MG63 (cell line): ENCODE measurements around the gene PLOD3. TPM values are rescaled to one million over a fixed set of nuclear protein-coding genes. Genes with fewer than 3 reads are reported as not detected.

ENCODE experiments used
- DNase-seq: peaks from one replicate; pipeline ENCODE4 v3.0.0-alpha.2; 2020
- H3K27me3 ChIP-seq: fragments of 250-450 bp; sonication (Bioruptor Pico); 2 replicates; pipeline ENCODE4 v1.5.1; 2020; ENCODE audit warnings: mild to moderate bottlenecking, moderate library complexity
- H3K36me3 ChIP-seq: fragments of 250-450 bp; sonication (Bioruptor Pico); 2 replicates; pipeline ENCODE4 v1.5.1; 2020; ENCODE audit warnings: mild to moderate bottlenecking, moderate library complexity
- H3K4me3 ChIP-seq: fragments of 250-450 bp; sonication (Bioruptor Pico); 2 replicates; pipeline ENCODE4 v1.5.1; 2020; ENCODE audit warnings: mild to moderate bottlenecking, moderate library complexity
- H3K9me3 ChIP-seq: fragments of 250-450 bp; sonication (Bioruptor Pico); 2 replicates; pipeline ENCODE4 v1.5.1; 2020; ENCODE audit warnings: mild to moderate bottlenecking, moderate library complexity
- total RNA-seq: library from RNA; depleted of rRNA; stranded (reverse); fragments of >200 nt; shearing (Covaris generic); gene quantifications from 2 replicates; pipeline ENCODE4 v1.2.3, GENCODE V29; 2014; ENCODE audit warnings: low replicate concordance

Gene PLOD3
- total RNA-seq, 1 experiment from 2014 or later, result 25.6 TPM

DNA sequence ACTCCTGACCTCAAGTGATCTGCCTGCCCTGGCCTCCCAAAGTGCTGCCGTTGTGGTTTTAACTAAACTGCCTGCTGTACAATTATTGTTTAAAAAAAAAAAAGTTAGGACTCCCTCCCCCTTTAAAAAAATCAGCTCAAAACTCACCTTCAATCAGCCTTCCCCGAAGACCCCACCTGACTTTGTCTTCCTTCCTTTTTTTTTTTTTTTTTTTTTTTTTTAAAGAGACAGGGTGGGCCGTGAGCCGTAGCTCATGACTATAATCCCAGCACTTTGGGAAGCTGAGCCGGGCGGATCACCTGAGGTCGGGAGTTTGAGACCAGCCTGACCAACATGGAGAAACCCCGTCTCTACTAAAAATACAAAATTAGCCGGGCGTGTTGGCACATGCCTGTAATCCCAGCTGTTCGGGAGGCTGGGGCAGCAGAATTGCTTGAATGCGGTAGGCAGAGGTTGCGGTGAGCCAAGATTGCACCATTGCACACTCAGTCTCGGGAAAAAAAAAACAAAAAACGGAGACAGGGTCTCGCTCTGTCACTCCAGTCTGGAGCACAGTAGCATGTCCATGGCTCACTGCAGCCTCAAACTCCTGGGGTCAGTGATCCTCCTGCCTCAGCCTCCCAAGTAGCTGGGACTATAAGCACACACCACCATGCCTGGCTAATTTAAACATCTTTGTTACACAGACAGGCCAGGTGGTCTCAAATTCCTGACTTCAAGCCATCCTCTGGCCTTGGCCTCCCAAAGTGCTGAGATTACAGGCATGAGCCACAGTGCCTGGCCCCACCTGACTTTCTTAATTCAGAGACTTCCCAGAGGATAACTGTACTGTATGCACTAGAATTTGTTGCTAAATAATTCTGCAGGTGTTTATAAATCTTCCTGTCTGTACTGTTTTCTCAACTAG lies 24.3 kb upstream of the PLOD3 start:
- DNase-seq, result no peak
- H3K9me3 ChIP-seq, result no peaks in the 10 kb centered on the region
- peaks cover 7% of the 10 kb centered on the region; the same call in 1 of the 2 replicates for H3K36me3 ChIP-seq
- no peaks in the 10 kb centered on the region for H3K27me3 ChIP-seq
- H3K4me3 ChIP-seq, result no peak overlapping the region

DNA sequence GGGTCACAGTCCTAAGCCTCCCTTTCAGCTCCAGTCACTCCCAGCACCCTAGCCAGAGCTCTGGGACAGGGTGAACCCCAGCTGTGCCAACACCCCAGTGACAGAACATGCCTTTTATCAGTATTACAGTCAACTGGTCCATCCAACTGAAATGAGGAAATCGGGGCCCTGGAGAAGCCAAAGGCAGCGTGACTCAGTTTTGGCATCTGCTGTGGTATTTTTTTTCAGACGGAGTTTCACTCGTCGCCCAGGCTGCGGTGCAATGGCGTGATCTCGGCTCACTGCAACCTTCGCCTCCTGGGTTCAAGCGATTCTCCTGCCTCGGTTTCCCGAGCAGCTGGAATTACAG lies 23.6 kb upstream of the PLOD3 start:
- H3K9me3 ChIP-seq, result no peaks in the 10 kb centered on the region

GRCh38 chr7:101240226-101241014 lies 23.0 kb upstream of the PLOD3 start:
- DNase-seq, result no peak
- Histone ChIP-seq H3K4me3 (no peak overlapping the region), H3K27me3 (no peaks in the 10 kb centered on the region), H3K36me3 (peaks cover 3% of the 10 kb centered on the region; the same call in 1 of the 2 replicates), H3K9me3 (no peaks in the 10 kb centered on the region)

More for the DNA sequence above, 23.6 kb upstream of the PLOD3 start:
- Histone ChIP-seq H3K4me3 (no peak overlapping the region), H3K27me3 (no peaks in the 10 kb centered on the region), H3K36me3 (peaks cover 7% of the 10 kb centered on the region; the same call in 1 of the 2 replicates)
- no peak for DNase-seq

DNA sequence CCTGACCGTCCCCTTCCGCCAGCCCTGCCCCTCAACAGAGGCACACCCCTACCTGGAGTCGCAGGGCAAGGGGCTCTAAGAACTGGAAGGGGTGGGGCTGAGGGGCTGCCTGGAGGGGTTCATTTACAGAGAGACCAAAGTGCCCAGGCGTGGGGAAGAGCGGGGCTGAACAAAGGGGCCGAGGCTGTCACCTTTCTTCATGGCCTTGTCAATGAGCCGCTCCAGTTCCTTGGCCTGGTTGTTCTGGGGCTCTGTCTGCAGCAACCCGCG lies 22.5 kb upstream of the PLOD3 start:
- no peak overlapping the region for H3K4me3 ChIP-seq
- no peak for DNase-seq
- H3K9me3 ChIP-seq, result no peaks in the 10 kb centered on the region
- H3K27me3 ChIP-seq, result no peaks in the 10 kb centered on the region
- H3K36me3 ChIP-seq, result peaks cover 3% of the 10 kb centered on the region; the same call in 1 of the 2 replicates

DNA sequence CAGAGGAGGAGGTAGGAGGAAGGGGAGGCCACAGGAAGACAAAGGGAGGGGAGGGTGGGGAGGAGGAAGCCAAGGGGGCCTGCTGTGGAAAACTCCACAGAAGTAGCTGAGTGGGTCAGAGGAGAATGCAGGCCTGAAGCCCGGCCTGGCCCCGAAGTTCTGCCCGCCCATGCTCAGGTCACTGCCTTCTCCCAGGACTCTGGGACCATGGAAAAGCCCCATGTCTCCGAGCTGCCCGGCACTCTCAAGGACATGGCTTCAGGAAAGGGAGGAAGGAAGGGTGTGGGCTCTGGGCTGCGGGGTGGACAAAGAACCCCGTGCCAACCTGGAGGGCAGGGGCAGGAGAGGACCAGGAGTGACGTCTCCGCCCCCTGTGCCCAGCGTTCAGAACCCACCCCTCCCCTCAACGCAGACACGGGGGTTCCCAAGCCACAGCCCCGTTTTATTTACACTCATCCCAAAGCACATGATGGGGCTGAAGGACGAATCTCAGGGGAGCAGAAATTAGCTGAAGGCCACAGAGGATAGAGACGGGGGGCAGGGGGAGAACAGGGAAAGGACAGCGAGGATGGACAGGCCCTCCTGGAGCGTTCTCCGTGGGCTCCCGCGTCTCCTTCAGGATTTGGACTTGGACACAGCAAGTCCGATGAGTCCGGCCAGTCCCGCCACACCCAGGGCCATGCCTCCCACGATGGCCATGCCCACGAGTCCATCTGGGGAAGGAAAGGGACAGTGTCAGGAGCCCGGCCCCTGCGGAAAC lies 22.0 kb upstream of the PLOD3 start:
- H3K4me3 ChIP-seq, result no peak overlapping the region
- no peaks in the 10 kb centered on the region for H3K9me3 ChIP-seq
- peaks cover 3% of the 10 kb centered on the region; the same call in 1 of the 2 replicates for H3K36me3 ChIP-seq
- no peaks in the 10 kb centered on the region for H3K27me3 ChIP-seq
- DNase-seq, result no peak

DNA sequence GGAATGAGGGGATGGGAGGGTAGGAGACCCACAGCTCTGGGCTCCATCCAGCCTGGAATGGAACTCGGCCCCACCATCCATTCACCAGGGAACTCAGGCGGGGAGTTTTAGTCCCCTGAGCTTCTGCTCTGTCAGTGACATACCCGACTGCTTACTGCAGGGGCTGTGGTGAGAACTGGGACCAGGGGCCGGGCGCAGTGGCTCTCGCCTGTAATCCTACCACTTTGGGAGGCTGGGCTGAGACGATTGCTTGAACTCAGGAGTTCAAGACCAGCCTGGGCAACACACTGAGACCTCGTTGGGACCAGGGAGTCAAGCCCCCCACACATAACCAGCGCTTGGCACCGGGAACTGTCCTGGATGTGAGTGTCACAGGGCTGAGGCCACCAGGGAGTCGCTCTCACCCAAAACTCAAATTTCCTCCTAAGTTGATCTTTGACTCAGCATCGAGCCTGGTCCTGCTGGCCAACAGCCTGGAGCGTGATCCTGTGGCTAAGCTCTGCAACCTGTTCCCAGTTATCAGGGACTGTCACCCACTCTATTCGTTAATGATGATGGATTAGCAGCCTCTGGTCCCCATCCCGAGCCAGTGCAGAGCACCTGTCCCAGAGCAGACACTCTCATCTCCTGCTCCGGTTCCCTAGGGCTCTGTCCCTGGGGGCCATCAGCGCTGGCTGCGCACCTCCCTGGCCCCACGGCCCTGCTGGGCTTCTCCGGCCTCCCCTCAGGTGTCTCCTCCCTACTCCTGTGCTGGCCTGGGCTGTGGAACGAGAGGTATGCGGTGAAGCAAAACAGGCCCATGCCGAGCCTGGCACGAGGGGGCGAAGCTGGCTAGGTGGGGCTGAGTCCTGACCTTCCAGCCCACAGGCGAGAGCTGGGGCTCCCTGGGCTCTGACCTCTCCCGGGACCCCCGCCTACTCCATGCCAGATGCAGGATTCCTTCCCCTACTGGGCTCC lies 21.1 kb upstream of the PLOD3 start:
- H3K4me3 ChIP-seq, result no peak overlapping the region
- no peak for DNase-seq
- no peaks in the 10 kb centered on the region for H3K27me3 ChIP-seq
- peaks cover 1% of the 10 kb centered on the region; the same call in 1 of the 2 replicates for H3K36me3 ChIP-seq
- no peaks in the 10 kb centered on the region for H3K9me3 ChIP-seq

DNA sequence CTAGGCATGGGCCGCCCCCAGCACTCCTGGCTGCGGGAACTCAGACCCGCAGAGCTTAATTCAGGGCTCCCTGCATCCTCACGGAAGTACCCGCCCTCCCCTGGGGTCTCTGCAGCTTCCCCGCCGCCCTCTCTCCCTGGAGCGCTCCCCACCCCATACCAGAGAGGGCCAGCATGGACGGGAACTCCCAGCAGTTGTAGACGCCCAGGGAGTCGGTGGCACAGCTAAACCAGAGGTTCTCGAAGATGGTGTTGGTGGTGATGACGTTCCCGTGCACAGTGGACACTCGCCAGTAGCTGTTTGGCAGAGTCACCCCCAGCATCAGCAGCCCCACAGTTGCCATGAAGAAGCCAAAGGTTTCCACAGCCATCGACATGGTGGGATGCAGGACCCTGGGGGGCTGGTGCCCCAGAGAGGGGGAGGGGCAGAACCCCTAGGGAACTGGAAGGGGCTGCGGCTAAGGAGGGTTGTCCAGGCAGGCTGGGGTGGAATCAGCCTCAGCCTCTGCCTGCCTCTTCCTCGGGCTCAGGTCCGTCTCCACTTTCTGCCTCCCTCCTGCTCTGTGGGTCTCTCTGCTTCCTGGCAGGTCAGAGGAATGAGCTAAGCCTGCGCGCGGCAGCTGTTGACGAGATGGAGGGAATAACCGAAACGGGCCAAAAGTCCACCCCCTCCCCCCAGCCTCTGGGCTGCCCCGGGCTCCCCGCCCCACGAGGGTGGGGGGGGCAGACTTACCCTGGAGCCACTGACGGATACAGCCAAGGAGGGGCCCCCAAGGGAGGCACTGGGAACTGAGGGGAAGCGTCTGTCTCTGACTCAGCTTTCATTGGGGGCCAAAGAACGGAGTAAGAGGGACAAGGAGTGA lies 20.1 kb upstream of the PLOD3 start, which contains the start of gene CLDN15:
Gene CLDN15, minus strand, starts transcription at position 597 of the 862 bp plus-strand sequence. Its CDS starts 221 bp downstream, at position 376.
- no peak for DNase-seq
- Histone ChIP-seq H3K9me3 (no peaks in the 10 kb centered on the region), H3K4me3 (no peak within 1 kb of the TSS), H3K36me3 (no peaks in the 10 kb centered on the region), H3K27me3 (no peaks in the 10 kb centered on the region)

DNA sequence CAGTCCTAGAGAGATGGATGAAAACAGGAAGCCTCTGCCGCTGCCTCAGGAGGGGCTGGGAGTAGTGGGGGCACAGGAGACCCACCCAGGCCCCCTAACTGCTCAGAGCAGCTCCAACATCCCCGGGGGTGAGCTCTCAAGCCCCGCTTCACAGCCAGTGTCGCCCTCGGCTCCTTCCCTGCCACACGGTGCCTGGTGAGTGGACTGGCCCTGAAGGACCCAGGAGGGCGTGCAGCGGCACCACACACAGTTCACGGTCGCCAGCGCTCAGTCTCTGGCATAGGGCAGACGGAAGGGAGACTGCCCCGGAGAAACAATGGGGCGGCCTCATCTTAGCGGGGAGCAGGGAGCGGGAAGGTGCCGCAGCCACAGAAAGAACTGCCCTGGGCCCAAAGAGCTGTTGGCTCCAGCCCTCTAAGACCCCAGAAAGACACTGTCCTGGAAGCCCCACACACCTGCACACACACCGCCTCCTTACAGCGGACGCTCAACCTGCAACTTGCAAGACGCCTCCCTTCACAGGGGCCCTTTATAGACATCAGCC lies 19.0 kb upstream of the PLOD3 start:
- no peak for DNase-seq

GRCh38 chr7:101235522-101235921 lies 18.1 kb upstream of the PLOD3 start:
- no peaks in the 10 kb centered on the region for H3K27me3 ChIP-seq
- H3K9me3 ChIP-seq, result no peaks in the 10 kb centered on the region
- DNase-seq, result no peak
- H3K4me3 ChIP-seq, result no peak overlapping the region
- H3K36me3 ChIP-seq, result no peaks in the 10 kb centered on the region

More for the DNA sequence above, 19.0 kb upstream of the PLOD3 start:
- H3K9me3 ChIP-seq, result no peaks in the 10 kb centered on the region
- no peaks in the 10 kb centered on the region for H3K36me3 ChIP-seq
- no peaks in the 10 kb centered on the region for H3K27me3 ChIP-seq
- H3K4me3 ChIP-seq, result no peak overlapping the region

DNA sequence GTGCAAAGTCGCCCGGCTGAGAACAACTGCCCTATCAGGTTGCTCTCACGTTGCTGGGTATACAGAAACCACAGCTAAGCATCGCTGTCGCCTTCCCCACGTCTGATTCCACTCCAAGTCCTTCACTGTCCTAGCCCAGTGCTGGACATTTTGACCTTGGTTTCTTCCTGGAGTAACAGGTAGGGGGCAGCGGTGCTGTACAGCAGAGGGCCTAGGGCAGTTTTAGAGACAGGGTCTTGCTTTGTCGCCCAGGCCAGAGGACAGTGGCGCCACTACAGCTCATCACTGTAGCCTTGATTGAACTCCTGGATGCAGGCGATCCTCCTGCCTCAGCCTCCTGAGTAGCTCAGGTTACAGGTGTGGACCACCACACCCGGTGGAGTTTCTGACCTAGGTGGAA lies 17.7 kb upstream of the PLOD3 start:
- Histone ChIP-seq H3K4me3 (no peak overlapping the region), H3K9me3 (no peaks in the 10 kb centered on the region), H3K36me3 (no peaks in the 10 kb centered on the region), H3K27me3 (no peaks in the 10 kb centered on the region)
- no peak for DNase-seq

DNA sequence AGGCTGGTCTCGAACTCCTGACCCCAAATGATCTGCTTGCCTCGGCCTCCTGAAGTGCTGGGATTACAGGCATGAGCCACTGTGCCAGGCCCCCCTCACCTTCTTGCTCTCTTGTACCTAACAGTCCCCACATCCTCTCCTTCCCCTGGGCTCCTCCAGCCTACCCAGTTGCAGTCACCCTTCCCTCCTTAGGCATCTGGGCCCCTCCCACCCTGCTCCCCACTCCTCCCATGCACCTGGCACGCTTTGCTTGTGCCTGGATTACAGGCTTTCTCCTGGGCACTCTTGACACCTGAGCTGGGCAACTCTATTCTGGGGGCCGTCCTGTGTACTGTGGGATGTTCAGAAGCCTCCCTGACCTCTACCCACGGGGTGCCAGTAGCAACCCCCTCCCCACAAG lies 17.3 kb upstream of the PLOD3 start:
- Histone ChIP-seq H3K9me3 (no peaks in the 10 kb centered on the region), H3K27me3 (no peaks in the 10 kb centered on the region), H3K4me3 (no peak overlapping the region), H3K36me3 (no peaks in the 10 kb centered on the region)
- no peak for DNase-seq

GRCh38 chr7:101233907-101234547 lies 16.6 kb upstream of the PLOD3 start:
- no peak for DNase-seq
- Histone ChIP-seq H3K27me3 (no peaks in the 10 kb centered on the region), H3K4me3 (no peak overlapping the region), H3K9me3 (no peaks in the 10 kb centered on the region), H3K36me3 (no peaks in the 10 kb centered on the region)

- no peak for DNase-seq
- Histone ChIP-seq H3K27me3 (no peaks in the 10 kb centered on the region), H3K4me3 (no peak overlapping the region), H3K36me3 (no peaks in the 10 kb centered on the region), H3K9me3 (no peaks in the 10 kb centered on the region)
Observed at GRCh38 chr7:101232141-101232850, 14.9 kb upstream of the PLOD3 start.

DNA sequence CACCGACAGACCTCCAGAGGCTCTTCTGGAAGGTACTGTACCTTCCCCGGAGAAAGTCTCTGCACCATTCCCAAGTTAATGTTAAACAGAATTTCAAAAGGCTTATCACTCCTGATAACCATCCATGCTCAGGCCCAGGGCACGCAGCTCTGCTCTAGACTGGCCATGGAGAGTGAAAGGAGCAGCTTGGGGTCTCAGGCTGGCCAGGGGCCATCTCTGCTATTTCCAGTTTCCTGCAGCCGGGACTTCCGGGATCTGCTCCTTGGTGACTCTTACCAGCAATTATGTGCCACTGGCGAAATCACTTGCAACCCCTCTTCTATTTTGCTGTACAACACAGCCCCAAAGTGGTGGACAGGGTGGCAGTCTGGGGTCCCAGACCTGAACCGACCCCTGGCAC lies 14.3 kb upstream of the PLOD3 start:
- H3K36me3 ChIP-seq, result no peaks in the 10 kb centered on the region
- no peaks in the 10 kb centered on the region for H3K27me3 ChIP-seq
- no peak for DNase-seq
- no peak overlapping the region for H3K4me3 ChIP-seq
- no peaks in the 10 kb centered on the region for H3K9me3 ChIP-seq
